ENCODE data around the gene KRTAP5-1.

KRTAP5-1 gene

DNA sequence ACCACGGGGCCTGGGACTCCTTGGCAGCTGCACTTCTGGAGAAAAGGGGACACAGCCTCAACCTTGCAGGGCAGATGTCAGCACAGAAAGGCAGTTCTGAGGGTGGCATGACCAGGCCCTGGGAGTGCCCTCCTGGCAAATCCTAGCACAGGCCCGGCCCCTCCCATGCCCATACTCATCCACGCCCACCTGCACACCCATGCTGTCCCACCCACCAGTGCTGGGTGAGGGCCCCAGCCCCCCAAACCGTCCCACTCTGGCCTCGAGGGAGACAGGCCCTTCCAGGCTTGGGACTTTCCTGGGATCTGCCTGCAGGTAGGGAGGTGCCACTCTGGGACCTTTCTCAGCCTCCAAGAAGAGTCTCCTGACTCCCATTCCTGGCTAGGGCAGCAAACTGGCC, 23.1 kb downstream of the KRTAP5-1 start:
- FAIRE-seq (no peak), DNase-seq (ENCODE audit: insufficient read length, low spot score) (no peak)

DNA sequence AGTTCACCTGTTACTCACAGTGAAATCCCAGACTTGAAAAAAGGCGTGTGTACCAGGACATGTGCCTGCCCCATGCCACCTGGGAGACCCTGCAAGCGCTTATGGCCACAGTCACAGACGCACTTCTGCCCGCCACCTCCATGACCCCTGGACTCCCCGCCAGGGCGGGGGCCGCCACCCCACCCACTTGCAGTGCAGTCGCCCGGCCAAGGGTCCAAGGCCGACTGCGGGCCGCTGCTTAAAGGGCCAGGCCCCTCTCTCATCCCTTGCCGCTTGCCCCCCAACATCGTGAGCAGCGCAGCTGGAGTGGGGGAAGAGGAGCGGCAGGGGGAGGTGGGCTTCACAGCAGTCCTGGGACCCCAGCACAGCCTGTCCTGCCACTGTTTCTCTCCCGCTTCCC, 23.8 kb downstream of the KRTAP5-1 start:
- DNase-seq (ENCODE audit: insufficient read length, low spot score), result no peak
- no peak for FAIRE-seq

DNA sequence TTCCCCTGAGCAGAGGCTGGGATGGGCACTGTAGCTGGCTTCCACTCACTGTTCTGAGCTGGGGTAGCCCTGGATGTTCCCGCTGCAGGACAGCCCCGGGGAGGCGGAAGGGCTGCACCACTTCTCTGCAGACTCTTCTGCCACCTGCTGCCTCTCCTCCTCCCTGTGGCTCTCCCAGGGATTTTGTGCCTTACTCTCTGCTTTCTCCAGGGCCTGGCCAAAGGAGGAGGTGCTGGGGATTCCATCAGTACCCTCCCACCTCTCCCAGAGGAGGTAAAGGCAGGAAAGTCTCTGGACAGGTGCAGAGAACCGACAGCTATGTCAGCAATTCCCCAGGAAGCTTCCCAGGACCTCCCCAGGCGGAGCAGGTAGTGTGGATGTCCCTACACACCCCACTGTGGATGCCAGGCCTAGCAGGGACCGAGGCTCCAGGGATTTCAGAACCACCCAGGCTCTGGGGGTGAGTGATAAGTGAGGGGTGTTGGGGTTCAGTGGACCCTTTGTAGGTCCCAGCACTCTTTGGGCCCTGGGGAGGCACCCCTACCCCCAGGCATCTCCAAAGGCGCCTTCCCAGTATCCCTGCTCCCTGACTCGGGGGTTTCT, 24.3 kb downstream of the KRTAP5-1 start:
- DNase-seq (ENCODE audit: insufficient read length, low spot score), result no peak
- no peak for FAIRE-seq

DNA sequence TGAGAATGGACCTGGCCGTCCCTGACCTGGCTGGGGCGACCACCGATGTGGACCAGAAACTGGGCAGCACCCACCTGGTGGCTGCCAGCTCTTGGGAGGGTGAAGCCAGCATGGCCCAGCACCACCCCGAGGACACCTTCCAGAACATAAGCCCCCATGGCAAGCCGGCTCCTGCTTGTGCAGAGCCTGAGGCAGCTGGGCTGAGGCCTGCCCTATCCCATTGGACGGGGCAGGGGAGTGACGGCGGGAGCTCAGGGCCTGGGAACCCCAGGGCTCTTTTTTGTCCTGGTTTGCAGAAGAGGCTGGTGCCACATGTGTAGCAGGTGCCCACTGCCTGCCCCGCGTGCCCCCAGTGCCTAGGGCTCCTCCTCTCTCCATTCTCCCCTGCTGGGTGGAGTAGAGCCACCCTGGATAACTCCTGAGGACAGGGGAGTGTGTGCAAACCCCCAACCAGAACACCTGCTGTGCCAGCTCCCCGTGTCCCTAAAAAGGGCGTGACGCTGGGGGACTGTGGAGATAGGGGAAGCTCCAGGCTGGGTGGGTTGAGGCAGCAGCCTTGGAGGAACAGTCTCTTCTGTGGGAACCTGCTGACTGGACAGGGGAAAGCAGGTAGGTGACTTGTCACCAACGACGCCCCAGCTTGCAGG, 25.0 kb downstream of the KRTAP5-1 start:
- DNase-seq (ENCODE audit: insufficient read length, low spot score) (no peak), FAIRE-seq (no peak)

DNA sequence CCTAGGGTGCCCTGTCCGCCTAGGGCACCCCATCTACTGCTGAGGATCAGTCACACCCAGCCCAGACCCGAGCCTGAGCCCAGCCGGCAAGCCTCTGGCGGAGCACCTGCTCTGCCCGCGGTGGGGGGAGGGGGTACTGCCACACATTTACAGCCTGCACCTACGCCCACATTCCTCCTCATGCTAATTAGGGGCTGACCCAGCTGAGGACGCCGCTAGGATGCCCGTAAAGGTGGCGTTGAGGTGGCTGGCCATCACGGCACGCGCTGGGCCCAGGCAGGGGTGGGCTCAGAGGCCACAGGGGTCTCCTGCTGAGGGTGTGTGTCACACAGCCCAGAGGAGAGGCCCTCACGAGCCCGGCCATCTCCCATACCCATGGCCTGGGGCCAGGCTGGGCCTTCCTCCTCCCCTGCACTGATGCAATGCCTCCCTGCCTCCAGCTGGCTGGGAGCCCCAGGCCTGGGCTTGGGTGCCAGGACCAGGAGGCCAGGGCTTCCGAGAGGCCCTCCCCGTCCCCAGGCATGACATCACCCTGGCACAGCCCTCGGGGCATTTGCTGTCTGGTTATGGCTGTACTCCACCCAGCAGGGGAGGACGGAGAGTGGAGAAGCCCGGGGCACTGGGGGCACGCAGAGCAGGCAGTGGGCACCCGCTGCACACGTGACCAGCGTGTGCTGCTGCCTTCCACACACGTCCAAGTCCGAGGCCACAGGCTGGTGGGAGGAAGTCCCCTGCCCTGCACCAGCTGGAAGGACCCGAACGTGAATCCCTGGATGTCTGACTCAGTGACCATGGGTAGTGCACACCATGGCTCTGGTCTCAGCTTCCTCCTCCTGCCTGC, 25.8 kb downstream of the KRTAP5-1 start:
- FAIRE-seq (peak; percentile 74), DNase-seq (ENCODE audit: insufficient read length, low spot score) (peak; percentile 85)

DNA sequence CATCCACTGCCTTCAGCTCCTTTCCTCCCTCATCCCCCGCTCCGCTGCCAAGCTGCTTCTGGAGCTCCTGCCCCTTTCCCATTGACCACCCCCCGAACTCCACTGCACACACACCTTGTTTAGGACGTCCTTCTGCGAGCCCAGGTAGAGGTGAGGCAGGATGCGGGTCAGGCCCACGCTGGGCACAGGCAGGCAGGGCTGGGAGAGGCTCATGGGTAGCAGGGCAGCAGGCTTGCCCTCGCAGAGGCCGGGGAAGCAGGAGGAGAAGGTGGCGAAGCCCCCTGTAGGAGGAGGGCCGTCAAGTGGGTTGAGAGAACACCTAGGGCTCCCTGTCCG, 26.3 kb downstream of the KRTAP5-1 start:
- DNase-seq (ENCODE audit: insufficient read length, low spot score) (no peak), FAIRE-seq (peak; percentile 70)

DNA sequence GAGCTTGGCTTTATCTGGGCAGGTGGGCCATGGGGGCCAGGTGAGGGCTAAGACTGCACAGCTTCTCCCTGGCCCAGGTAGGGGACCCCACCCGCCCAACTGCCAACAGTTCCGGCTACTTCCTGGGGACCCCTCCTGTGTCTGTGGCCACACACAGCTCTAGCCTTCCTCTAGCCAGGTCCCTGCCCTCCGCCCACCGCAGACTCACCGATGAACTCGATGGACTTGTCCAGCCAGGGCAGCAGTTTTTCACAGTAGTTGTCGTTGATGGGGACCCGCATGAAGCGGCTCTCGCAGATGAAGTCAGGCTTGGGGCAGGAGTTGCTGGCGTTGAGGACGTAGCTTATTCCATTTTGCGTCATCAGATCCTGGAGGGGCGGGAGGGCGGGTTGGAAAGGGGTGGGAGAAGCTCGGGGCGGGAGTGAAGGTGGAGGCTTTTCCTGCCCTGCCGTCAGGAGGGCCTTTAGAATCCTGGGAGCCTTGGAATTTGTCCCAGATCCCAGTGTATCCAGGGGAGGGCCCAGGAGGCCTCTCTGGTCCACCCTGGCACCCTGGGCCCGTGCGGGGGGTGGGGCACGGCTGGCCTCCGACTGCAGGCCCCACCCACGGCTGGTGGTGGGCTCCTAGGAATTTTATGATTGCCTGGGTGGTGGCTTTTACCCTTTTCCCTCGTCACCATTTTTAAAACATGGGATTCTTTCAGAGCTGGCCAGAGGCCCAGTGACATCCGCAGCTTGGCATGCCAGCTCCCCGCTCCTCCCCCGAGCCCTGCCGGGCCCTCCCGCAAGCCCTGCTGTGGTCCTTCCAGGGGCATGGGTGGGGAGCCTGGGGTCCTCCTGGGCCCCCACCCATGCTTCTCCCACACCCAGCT, 26.9 kb downstream of the KRTAP5-1 start:
- FAIRE-seq (no peak), DNase-seq (ENCODE audit: insufficient read length, low spot score) (peak; percentile 81)

DNA sequence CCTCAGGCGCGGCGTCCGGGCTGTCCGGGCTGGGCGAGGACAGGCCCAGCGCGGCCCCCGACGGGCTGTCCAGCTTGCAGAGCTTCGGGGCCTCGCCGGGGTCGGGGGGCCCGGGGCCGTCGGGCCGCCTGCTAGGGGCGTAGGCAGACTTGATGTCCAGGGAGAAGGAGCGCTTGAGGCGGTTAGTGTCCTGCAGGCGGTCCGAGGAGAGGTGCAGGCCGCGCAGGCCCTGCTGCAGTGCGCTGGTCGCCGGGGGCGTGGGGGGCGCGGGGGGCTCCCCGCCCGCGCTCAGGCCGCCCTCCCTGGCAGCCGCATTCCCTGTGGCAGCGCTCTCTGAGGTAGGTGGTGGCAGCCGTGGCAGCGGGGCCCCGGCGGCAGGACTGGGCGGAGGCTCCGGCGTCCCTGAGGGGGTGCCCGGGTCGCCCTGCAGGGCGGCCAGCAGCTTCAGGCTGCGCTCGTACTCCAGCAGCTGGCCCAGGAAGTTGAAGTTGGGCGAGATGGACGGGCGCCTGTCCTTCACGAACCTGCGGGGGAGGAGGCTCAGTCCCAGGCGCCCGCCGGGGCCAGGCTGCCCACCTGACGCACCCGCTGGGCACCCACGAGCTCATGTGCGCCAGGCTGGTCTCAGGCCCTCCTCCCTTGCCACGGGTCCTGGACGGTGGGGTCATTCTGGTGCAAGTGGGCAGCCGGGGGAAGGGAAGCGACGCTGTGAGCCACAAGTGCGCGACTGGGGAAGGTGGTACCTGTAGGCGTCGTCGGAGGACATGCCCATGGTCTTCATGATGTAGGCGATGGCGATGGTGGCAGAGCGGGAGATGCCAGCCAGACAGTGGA, 27.8 kb downstream of the KRTAP5-1 start:
- no peak for FAIRE-seq
- DNase-seq (ENCODE audit: insufficient read length, low spot score), result no peak

DNA sequence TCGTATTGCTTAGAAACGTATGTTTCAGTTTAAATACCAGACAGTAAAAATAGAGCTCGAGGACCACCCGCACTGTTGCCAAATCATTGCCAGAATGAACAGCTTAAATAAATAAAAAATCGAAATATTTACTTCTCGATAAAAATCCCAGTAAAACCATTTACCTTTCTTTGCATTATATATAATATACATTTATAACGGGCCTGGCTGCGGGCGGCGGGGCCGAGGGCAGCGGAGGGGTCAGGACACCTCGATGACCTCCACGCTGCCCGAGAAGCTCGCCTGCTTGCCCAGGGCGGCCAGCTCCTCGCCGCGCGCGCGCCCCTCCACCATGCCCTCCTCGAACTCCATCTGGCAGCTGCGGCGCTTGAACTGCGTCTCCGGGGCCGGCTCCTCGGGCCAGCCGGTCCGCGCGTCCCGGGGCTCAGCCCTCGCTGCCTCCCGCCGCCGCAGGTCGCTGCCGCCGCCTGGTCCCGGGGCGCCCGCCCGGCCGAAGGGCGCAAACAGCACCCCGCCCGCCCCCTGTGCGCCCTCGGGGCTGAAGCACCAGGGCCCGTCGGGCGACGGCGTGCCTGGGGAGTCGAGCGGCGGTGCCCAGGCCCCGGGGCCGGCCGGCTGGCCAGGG, 28.7 kb downstream of the KRTAP5-1 start:
- no peak for FAIRE-seq
- DNase-seq (ENCODE audit: insufficient read length, low spot score), result no peak

DNA sequence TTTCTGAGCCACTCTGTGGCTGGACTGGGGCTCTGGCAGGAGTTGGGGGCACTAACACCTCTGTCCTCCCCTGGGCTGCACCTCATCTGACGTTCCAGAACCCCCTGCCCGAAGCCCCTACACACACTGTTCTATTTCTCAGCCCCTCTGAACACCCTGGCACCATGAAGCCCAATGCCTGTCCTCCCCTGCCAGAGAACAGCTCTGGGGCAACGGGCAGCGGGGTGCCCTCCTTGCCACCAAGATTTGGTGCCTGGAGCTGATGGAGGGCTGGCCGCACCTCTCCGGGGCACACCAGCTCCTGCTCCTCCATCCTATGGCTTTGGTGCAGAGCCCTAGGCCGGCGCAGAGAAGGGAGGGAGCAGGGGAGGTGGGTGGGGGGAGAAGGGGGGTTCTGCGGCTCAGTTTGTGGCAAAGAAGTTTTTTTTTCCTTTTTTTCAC, 29.4 kb downstream of the KRTAP5-1 start:
- DNase-seq (ENCODE audit: insufficient read length, low spot score) (no peak), FAIRE-seq (no peak)

DNA sequence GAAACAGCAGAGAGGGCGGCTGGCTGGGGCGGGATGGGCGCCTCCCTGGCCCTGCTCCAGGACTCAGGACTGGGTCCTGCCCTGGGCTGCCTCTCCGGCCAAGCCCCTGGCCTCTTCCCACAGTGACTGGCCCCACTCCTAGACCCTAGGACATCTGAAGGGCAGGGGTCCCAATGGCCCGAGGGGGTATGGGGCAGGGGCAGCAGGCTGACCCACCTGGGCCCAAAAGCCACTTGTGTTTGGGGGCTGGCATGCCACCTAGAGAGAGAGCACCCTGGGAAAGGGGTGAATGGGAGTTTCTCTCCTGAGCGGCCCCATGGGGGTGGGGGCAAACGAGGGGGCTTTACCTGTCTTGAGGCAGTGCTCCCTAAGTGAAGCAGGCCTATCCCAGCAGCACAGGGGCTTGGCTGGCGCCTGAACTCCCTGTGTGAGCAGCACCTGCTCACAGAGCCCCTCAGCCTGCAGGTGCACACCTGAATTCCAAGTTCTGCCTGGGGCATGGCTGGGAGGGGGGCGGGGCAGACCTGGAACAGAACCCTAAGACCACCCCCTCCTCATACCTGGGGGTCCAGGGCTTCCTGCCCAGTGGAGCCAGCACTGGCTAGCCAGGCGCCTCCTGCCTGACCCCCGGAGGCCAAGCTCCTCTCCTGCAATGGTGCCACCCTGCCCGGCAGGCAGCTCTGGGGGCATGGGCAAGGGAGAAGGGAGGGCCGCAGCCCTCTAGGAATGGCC, 29.9 kb downstream of the KRTAP5-1 start:
- no peak for DNase-seq (ENCODE audit: insufficient read length, low spot score)

DNA sequence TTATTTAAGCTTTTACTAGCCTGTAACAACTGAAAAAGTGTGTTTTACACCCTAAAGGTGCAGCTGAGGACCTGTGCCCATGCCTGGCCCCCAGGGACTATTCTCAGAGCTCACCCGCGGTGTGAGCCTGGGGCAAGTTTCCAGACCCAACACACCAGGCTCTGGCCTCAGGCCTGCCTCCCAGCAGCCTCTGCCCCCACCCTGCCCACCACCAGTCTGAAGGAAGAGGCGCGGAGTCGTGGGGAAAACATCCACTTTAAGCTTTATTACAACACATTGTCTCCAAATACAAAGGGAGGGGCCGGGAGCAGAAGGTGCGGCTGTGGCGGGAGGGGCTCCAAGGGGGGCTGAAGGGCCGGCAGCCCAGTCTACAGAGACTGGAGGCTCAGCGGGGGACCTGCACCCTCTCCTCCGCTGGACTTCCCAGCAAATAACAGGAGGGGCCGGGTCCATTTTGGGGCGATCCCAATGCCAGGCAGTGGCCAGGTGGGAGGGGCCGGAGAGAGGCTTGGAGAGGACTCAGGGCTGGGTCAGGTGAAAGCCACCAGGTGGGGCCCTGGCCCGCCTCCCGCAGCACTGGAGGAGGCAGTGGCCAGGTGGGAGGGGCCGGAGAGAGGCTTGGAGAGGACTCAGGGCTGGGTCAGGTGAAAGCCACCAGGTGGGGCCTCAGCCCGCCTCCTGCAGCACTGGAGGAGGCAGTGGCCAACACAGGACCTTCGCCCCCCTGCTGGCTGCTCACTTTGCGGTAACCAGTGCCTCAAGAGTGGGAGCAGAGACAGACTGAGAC, 31.1 kb downstream of the KRTAP5-1 start:
- FAIRE-seq (no peak), DNase-seq (ENCODE audit: insufficient read length, low spot score) (no peak)

More for the DNA sequence above, 29.9 kb downstream of the KRTAP5-1 start:
- FAIRE-seq, result no peak

DNA sequence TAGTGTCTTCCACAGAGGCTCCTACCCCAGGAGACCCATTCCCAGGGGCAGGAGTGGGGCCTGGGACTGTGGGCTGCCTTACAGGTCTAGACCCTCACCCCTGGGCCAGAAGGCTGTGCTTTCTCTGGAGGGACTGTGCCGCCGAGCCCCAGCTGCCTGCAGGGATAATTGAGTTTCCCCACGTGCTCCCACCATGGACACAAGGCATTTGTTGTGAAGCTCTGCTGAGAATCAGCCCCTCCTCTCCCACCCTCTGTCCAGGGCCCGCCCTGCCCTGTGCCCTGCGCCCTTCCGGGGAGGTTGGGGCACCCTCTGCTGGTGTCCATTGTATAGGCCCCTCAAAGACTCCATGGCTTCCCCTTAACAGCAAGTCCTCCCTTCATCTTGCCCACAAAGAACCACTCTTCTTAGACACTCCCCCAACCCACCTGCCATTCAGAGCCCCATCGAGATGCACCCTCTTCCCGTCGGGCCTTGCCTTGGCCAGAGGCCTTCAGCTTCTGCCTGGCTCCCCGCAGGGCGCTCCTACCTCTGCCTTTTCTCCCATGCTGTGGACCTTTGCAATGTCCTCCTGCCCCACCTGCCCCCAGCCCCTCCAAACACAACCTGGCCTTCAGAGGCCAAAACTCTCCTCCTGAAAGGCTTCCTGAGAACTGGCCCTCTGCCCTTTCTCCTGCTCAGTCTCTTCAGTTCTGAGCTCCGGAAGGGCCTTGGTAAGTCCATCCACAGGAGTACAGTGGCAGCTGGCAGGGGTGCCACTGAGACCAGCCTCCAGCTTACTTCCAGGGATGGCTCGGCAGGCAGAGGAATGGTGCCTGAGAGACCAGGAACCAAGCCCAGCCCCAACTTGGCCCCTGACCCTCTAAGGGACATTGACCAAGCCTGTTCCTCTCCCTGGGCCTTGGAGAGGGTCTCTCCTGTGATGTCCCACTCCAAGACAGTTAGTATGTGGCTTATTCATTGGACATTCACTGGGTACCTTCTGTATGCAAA, 35.4 kb downstream of the KRTAP5-1 start:
- FAIRE-seq (no peak), DNase-seq (ENCODE audit: insufficient read length, low spot score) (no peak)

DNA sequence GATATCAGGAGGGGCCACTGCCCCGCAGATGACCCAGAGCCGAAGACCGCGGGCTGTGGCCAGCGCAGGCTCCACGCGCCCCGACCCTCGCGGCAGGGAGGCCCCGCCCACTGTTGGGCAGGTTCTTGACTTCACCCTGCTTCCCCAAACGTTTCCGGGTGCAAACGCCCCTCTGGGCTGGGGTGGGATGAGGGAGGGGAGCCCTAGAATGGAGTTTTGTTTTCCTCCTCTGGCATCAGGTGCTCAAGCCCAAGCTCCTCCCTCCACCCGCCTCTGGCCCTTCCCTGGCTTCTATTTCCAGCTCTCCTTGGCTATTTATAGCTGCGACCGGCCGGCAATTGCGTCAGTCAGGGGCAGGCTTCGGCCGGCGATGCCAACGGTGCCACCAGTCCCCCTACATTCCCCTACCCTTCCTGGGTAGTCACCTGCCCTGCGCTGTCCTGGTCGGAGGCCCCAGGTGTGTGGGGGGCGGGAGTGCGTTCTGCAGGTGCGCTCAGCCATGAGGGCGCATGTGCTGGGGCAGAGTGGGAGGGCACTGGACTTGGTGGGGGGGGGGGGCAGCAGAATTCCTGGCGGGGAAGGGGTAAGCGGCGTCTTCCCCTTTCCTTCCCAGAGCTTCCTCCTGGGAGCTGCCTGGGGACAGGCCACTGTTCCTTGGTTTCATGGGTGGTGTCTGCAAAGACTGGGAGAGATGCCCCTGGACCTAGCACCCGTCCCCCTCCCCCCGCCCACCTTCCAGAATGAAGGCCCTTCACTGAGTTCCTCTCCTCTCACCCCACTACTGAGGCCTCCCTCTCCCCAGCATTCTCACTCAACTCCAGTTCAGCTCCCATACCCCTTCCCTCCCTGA, 36.6 kb downstream of the KRTAP5-1 start:
- FAIRE-seq, result peak; percentile 28
- DNase-seq (ENCODE audit: insufficient read length, low spot score), result peak; percentile 54

DNA sequence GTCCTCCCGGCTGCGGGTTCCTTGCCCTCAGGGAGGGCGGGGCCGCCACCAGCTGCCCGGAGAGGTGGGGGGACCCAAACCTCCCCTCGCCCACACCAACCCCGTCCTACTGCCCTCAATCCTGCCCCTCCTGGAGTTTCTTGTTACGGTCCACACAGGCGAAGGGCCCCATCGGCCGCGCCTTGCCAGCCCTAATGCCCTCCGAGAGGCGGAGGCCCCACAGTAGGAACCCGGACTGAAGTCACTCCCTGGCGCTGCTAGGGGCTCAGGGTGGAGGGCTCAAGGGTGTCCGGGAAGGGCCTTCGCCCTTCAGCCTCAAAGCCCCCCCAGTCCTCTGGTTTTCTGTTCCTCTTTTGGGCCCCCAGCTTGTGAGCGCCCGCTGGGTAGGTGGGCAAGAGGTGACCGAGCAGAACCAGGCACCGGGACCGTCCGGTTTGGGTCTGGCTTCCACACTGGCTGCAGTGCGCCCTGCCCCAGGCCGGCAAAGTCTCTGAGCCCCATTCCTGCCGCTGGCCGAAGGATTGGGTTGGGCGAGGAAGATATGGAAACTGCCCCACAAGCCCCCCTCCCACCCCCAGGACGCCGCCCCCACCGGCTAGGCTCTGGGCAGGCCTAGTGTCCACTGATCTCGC, 37.5 kb downstream of the KRTAP5-1 start:
- DNase-seq (ENCODE audit: insufficient read length, low spot score), result no peak
- FAIRE-seq, result no peak

Data from HTR-8/SVneo (cell line).